Stomach (tissue), 4 donors: Measurements from ENCODE around the gene NMRAL1.

Source experiments
- CTCF ChIP-seq, 7 experiments: fragments of 450-650 bp in 4 of 7; fragments of 200-600 bp in 3 of 7; sonication (generic) in 3 of 7; IDR thresholded peaks; one replicate each; pipeline ENCODE4 v1.5.1; 2016 to 2019; ENCODE audit warnings: antibody characterized with exemption in 7 of 7, control low read depth in 2 of 7, mild to moderate bottlenecking in 1 of 7
- EP300 ChIP-seq: sonication (generic); formaldehyde crosslinking; IDR thresholded peaks from one replicate; pipeline ENCODE4 v1.6.1; 2017; ENCODE audit warnings: antibody characterized with exemption
- POLR2A ChIP-seq, 4 donors: fragments of 450-650 bp; IDR thresholded peaks; one replicate each; pipeline ENCODE4 v1.6.1; 2016; ENCODE audit warnings: antibody characterized with exemption in 4 of 4, control low read depth in 2 of 4, mild to moderate bottlenecking in 1 of 4, moderate library complexity in 1 of 4

GRCh38 chr16:4412854-4413253, 61.6 kb downstream of the NMRAL1 start:
- no peak for TF ChIP-seq EP300
- TF ChIP-seq POLR2A (IDR thresholded peaks at IDR 0.05): no peak
- TF ChIP-seq CTCF (IDR thresholded peaks at IDR 0.05): no peak
